ENCODE results near the gene TMEM121B.
"Not testable (repeated sequence)": the region's sequence is repeated elsewhere in the genome, so short reads cannot be mapped to it uniquely, and the experiment has no call there.

Gene TMEM121B

DNA sequence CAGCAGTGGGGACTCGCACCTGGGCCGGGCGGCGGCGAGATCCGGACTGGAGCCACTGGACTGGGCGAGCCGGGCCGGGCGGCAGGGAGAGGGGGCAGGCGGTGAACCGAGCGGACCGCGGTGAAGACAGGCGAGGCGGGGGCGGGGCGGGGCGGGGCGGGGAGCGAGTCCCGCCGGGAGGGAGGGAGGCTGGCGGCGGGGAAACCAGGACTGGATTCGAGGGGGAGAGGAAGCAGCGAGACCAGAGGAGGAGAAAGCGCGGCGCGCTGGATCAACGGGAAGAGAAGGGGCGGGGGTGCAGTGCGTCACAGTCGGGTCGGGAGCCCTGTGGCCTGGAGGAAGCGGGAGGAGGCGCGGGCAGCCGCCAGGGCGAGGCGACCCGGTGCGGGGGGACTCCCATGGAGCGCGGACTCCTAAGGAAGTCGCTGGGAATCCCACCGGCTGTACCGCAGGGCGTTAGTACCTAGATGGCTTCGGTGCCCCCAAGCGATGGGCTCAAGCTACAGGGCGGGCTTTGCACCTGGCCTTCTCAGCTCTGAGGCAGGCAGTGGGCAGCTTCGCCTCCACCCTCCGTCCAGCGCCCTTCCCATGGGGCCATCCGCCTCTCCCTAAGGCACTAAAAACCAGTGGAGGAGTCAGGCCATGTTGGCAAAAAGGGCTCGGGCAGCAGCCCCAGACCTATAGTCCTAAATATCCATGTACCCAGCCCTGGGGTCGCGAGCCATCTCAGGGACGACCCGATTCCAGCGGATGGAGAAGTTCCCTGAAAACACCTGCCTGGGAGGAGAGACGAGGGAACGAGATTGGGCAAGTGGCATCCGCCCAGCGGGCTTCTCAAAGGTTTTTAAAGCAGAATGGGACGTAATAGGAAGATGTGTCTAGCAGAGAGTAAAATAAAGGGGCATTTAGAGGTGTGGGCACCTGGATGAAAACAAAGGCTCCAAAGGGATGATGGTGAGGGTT lies at the start of gene TMEM121B:
TMEM121B (minus strand) TSS at position 128 of the 963 bp plus-strand sequence. CDS start 233 bp downstream, outside the sequence.
- peak; percentile 17 to 29 for DNase-seq

DNA sequence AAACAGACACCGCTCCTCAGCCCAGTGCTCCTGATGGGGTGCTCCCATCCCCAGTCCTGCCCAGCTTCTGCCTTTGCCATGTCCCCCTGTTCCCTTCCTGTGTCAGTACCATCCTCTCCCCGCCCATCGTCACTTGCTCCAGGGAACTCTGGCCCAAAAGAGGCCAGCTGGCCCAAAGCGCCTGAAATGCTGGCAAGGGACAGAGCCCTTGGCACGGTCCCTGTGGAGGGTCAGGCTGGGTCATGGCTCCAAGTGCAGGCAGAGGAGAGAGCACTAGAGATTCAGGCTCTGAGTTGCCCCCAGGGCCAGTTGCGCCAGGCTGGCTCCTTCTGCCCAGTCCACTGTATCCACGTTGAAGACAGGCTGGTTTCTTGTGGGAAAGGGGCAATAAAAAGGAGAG lies 46.3 kb upstream of the TMEM121B start:
- DNase-seq: no peak

DNA sequence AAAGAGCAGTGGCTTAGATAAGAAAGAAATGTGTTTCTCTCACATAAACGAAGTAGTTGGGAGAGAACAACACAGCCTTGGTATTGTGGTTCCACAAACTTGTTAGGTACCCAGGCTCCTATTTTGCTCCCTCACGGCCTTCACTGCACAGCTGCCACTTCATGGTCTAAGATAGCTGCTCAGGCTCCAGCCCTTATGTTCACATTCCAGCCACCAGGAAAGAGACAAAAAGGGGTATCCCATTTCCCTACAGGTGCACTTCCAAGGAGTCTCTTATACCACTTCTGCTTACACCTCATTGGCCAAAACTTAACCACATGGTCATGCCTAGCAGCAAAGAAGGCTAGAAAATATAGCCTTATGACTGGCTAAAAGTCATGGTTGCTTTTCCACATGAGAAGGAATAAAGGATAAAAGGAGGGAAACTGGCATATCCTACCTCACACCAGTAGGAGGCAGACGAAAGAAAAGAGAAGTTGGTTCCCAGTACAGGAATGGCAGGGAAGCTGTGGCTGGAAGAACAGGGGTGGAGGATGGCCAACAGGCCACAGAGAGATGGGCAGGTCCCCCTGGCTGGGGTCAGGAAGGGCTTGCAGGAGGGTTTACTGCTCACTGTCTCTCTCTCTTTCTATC lies 43.3 kb upstream of the TMEM121B start:
- no peak for DNase-seq

DNA sequence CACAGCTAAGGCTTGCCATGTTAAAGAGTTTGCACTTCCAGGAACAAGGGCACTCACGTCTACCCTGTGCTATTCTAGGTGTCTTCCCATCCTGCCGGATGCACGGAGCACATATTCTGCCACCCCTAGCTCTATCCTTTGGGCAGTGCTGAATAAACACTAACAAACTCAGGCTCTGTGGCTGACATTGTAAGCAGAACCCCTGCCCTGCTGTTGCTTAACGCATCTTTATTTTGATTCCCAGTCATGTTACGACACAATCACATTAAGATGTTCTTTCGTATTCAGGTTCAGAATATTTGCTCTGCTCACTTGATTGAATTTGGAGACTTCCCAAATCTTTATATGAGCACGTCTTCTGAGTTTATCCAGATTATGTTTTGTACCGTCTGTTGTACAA lies 41.6 kb upstream of the TMEM121B start:
- DNase-seq: no peak

DNA sequence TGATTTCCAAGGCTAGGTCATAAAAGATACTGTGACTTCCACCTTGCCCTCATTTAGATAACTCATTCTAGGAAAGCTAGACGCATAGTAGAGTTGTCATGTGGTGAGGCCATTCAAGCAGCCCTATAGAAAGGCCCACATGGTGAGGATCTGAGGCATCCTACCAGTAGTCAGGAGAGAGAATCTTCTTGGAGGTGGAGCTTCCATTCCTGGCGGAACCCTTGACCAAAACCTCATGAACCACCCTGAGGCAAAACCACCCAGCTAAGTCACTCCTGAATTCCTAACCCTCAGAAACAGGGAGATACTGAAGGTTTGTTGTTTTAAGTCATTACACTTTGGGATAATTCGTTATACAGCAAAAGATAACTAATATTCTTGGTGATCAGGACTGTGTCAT lies 40.8 kb upstream of the TMEM121B start:
- DNase-seq: no peak

DNA sequence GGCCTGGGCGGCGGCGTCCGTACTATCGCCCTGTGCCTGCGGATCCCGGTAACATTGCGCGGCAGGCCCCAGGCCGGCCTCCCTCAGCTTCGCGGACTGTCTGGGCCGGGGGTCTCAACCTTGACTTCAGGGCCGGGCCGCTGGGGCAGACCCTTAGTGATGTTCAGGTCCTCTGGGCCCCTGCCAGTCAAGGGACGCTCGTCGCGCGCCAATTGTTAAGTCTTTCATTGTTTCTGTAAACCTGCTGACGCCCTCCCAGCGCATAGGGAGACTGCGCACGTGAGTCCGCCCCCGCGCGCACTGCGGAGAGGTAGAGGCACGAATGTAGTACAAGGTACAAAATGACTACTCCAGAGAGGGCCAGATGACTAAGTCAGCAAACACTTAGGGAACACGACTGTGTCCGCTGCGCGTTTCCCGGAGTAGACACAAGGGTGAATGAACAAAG lies 38.4 kb upstream of the TMEM121B start:
- DNase-seq: no peak

DNA sequence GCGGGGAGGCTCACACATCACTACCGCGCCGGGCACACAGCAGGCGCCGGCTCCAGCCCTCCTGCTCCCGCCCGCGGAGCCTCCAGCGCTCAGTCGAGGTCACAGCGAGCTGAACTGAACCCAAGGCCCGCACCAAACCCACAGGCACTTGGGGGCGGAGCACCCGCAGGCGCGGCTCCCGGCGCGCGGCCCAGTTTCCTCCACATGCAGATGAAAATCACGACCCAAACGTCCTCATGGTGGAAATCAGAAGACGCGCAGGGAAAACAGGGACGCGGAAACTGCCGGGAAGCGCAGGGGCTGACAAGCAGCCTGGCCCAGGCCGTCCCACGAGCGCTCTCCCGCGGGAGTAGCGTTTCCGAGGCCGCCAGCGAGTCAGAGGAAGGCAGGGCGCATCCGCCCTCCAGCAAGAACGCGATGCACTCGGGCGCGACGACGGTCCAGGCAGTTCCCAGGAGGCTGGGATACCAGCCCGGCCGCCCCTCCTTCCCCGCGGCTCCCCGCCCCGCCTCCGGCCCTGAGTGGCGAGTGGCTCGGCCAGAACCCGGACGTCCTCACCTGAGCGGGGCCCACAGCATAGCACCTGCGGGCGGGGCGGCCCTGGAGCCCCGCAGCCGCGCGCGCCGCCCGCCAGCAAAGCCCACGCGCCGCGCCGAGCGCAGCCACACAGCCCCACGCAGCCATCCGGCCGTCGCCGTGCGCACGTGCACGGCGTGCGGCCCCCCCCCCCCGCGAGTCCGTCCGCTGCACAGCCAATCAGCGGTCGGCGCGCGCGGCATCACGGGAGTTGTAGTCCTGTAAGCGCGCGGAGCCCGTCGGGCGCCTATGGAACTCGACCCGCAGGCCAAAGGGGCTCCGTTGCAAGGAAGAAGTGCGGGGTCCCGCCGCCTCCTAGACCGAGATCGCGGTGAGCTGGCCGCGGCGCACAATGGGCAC lies 37.7 kb upstream of the TMEM121B start, which contains the start of gene HDHD5:
HDHD5 (minus strand) TSS at position 710 of the 936 bp plus-strand sequence; CDS start at position 684, 26 bp downstream.
- peak; percentile 53 to 64 for DNase-seq

DNA sequence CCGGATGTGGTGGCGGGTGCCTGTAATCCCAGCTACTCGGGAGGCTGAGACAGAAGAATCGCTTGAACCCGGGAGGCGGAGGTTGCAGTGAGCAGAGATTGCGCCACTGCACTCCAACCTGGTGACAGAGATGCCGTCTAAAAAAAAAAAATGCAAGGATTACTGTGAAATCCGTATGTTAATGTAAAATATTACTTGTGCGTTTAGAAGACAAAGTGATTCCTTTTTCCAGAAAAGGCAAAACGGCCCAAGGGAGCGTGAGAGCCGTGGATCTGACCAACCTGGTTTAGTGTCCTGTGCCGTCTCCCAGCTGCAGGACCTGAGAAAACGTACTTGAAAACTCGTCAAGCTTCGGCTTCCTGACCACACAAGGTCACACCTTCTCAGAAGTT lies 37.0 kb upstream of the TMEM121B start:
- no peak for DNase-seq

DNA sequence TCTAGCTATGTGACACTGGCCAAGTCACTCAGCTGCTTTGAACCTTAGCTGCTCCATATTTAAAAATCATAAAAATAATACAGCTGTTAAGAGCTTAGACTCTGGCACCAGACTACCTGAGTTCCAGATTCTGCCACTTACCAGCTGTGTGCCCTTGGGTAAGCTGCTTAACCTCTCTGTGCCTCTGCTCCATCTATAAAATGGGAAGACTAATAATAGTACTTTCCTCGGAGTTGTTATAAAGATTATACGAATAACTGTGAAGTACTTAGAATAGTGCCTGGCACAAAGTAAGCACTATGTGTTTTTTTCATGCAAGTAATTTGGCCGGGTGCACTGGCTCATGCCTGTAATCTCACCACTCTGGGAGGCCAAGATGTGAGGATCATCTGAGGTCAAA lies 36.6 kb upstream of the TMEM121B start:
- no peak for DNase-seq

DNA sequence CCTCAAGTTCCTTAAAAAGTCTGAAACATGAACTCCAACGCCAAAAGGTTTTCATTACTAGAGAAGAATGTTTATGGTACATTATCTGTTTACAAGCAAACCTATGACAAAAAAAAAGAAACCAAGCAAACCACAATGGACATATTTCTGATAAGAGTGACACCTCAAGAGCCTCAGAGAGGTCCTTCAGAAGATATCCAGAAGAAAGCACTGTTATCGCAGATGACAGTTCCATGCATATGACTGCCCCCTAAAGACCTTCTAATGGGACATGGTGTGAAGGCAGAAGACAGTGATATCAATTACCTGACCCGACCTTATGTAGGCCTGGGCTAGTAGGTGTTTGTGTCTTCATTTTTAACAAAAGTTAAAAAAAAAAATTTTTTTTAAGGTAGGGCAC lies 34.8 kb upstream of the TMEM121B start:
- DNase-seq: no peak

DNA sequence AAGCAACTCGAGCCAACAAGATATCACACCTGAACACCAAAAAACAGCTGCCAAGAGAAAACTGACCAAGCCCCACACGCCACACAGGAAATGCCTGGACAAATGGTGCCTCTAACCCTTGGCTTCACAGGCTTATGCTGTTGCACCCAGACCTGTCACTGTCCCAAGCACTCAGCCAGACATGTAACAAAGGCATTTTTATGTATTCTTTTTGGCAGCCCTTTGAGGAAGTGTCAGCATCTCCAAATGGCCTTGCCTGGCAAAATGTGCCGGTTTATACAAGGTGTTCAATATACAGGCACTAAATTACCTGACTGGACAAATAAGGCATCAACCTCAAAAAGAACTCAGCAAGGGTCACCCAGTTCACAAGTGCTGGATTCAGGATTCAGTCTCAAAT lies 31.8 kb upstream of the TMEM121B start:
- DNase-seq: no peak

DNA sequence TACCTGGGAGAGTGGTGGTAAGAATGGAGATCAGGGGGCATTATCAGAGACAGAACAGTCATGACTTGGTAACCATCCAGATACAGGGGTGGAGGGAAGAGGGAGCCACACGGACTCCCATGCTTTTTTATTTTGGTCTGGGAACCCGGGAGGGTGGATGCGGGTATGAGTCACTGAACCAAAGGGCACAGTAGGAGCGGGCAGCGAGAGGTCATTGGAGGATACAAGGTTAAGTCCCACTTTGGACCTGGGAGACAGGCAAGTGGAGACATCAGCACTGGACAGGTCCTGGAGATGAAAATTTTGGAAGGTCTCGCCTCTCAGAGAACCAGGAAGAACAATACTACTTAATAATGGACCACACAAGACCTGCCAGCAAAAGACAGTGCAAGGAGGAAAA lies 31.2 kb upstream of the TMEM121B start:
- DNase-seq: no peak

DNA sequence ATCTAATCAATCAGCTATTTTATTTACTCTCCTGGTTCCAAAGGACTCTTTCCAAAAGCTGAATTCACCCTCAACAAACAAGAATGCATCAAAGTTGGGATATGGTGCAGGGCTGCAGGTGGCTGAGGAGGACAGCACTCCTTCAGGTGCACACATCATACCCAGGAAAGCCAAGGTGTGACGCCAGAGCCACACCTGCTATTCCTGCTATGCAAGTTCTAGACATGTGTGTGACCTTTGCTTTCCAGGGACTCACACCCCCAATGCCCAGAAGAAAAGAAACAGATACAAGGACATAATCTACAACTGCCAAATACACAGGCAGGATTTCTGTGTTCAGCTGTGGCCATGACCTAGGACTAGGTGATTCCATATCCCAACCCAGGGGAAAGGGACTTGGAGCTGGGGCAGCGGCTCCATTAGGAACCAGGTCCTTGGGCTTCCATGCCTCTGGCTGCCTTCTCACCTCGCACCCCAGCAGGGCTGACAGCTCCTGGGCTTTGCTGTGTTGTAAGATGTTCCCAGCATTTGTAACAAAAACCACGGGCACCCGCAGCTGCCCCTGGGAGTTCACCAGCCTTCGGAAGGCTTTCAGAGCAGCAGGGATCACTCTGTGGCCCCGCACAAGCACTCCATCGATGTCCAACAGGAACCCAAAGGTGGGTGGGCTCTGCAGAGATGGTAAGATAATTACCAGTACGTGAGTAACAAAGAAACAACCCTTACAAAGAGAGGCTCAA lies 28.1 kb upstream of the TMEM121B start:
- DNase-seq: no peak

DNA sequence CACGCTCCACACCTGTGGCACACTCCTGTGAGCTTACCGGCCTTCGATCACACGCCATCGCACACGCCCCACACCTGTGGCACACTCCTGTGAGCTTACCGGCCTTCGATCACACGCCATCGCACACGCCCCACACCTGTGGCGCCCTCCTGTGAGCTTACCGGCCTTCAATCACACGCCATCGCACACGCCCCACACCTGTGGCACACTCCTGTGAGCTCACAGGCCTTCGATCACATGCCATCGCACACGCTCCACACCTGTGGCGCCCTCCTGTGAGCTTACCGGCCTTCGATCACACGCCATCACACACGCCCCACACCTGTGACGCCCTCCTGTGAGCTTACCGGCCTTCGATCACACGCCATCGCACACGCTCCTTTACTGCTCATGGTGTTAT lies 26.3 kb upstream of the TMEM121B start:
- not testable (repeated sequence) for DNase-seq

DNA sequence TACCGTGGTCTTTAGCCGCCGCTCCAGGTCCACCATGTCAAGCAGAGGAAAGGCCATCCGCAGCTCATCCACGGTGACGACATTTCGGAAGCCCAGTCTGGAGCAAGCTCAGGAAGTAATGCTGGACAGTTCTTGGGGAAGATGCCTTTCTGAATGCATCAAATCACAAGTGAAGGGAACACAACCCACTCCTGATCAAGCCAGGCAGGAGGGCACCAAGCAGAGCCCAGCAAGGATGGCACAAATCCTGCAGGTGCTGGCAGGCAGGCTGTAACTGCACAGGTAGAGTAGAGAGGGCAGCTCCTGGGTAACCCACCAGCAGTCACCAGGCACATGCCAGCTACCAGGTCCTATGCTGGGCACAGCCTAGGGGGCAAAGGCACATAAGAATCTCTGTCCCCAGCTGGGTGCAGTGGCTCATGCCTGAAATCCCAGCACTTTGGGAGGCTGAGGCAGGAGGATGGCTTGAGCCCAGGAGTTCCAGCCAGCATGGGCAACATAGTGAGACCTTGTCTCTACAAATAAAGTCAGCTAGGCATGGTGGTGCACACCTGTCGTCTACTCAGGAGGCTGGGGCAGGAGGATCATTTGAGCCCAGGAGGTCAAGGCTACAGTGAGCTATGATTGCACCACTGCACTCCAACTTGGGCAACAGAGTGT lies 24.0 kb upstream of the TMEM121B start:
- DNase-seq: no peak

DNA sequence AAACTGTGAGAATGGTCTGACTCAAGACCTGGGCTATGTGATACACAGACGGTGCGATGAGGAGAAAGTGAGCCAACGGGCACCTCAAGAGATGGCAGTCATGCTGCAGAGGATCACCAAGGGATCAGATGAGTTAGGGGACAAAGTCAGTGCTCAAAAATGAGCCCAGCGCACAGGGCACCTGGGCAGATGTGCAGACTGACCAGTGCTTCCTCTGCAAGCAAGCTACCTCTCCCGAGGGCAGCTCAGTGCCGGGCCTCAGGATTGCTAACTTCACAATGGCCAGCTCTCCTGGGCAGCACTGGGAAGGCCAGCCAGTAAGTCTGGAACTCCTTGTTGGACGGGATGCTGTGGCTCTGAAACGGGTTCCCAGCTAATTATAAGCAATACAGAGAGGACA lies 22.7 kb upstream of the TMEM121B start:
- DNase-seq: no peak

DNA sequence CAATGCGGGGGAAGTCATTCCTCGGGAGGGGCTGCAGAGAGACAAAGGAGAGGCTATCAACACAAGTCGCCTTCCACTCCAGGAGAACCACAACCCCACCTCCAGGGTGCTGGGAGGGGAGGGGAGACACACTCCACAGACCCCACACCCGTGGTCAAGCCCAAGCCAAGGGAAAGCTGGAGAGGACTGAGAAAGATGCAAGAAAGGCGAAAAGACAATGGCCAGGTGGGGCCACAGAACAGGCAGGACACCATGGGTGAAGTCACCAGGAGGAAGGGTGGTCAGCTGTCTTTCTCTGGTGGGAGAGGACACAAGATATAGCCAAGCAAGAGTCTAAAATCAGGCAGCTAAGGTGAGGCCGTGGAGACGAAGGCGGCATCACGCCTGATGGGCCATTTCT lies 21.9 kb upstream of the TMEM121B start:
- DNase-seq: no peak

DNA sequence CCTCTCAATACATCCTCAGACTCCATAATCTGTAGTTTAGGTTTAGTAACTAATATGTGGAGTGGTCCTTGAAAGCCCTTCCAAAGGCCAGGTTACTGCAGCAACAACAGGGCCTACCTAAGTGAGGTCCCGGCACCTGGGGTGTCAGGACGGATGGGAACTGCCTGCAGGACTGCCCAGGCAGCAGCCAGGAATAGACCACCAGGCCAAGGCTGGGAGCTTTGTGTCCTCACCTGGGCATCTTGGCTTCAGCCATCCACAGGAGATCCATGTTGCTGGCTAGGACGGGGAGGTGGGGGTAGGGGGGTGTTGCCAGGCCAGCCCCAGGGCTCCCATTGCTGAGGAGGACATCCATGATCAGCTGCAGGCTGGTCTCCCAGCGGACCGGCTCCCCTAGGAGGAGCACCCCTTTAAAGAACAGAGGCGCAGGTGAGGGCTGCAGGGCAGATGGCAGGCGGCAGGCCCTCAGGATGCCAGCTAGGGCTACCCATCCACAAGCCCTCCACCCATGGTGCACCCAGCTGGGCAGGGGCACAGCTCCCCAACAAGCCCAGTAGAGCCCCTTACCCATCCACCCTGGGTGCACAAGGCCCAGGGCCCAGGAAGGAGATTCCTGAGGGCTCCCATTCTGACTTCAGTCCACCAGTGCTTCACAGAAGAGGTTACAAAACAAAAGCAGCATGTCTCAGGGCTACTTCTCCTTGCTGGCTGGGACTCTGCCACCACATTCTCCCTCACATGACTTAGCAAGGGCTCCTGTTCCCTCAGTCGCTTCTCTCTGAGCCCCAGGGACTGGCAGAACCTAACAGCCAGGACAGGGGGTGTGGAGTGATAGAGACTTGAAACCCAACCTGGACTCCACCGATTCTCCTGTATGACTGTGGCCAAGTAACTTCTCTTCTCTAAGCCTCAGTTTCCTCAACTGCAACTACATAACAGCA lies 19.9 kb upstream of the TMEM121B start:
- no peak for DNase-seq

DNA sequence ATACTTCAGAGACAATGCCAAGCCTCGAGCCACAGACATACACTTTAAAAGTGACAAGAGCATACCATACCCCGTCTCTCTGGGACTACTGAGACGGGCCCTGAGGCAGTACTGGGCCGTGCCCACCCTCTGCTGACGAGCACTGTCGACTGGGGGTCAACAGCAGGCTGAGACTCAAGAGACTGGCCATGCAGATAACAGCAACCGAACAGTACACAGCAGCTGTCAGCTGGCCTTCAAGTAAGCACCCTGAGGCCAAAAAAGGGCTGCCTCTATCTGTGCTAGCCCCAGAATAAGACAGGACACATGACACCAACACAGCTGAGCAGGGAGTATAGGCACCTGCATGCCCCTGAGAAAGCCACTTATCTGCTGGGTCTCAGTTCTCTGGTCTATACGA lies 18.9 kb upstream of the TMEM121B start:
- no peak for DNase-seq

DNA sequence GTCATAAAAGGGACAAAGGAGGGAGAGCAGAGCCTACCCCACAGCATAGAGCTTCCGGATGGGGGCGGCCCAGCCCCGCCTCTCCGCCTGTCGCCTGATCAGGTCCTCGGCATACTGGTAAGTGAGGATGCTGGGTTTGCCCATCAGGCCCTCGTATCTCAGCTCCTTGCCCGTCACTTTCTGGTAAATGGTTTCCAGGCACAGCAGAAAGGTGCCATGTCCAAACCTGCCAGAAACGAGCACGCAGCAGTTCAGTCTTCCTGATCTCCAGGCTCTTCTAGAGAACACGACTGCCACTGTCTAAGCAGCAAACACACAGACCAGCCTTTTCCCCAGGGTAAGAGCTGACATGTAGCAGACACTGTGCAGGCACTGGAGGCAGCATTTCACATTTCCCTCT lies 17.4 kb upstream of the TMEM121B start:
- DNase-seq: no peak
